HAP-1 (cell line): ENCODE measurements around the gene NTRK3.

Source experiments
- DNase-seq, 2 experiments: peaks; one replicate each; pipeline ENCODE4 v3.0.0-alpha.2; 2016 to 2020; ENCODE audit warnings: low spot score in 2 of 2
- H3K27me3 ChIP-seq: fragments of 250-450 bp; sonication (Bioruptor Pico); 2 replicates; pipeline ENCODE4 v1.5.1; 2020; ENCODE audit warnings: low read depth, mild to moderate bottlenecking, moderate library complexity
- H3K36me3 ChIP-seq: fragments of 250-450 bp; sonication (Bioruptor Pico); replicated peaks from 2 replicates; pipeline ENCODE4 v1.5.1; 2020; ENCODE audit warnings: mild to moderate bottlenecking
- H3K4me1 ChIP-seq: fragments of 250-450 bp; sonication (Bioruptor Pico); 2 replicates; pipeline ENCODE4 v1.5.1; 2020; ENCODE audit warnings: mild to moderate bottlenecking
- H3K4me3 ChIP-seq: fragments of 250-450 bp; sonication (Bioruptor Pico); 2 replicates; pipeline ENCODE4 v1.5.1; 2020; ENCODE audit warnings: mild to moderate bottlenecking, moderate library complexity
- H3K9me3 ChIP-seq: fragments of 250-450 bp; sonication (Bioruptor Pico); 2 replicates; pipeline ENCODE4 v1.5.1; 2020; ENCODE audit warnings: mild to moderate bottlenecking, moderate library complexity
- in situ Hi-C: fragments of 300-500 bp; cut with MboI; formaldehyde crosslinking; loops from 3 replicates; pipeline ENCODE4 v1.14.3; 2020; ENCODE audit warnings: low sequenced_read_pairs, inconsistent platforms, mixed read lengths

NTRK3 gene

DNA sequence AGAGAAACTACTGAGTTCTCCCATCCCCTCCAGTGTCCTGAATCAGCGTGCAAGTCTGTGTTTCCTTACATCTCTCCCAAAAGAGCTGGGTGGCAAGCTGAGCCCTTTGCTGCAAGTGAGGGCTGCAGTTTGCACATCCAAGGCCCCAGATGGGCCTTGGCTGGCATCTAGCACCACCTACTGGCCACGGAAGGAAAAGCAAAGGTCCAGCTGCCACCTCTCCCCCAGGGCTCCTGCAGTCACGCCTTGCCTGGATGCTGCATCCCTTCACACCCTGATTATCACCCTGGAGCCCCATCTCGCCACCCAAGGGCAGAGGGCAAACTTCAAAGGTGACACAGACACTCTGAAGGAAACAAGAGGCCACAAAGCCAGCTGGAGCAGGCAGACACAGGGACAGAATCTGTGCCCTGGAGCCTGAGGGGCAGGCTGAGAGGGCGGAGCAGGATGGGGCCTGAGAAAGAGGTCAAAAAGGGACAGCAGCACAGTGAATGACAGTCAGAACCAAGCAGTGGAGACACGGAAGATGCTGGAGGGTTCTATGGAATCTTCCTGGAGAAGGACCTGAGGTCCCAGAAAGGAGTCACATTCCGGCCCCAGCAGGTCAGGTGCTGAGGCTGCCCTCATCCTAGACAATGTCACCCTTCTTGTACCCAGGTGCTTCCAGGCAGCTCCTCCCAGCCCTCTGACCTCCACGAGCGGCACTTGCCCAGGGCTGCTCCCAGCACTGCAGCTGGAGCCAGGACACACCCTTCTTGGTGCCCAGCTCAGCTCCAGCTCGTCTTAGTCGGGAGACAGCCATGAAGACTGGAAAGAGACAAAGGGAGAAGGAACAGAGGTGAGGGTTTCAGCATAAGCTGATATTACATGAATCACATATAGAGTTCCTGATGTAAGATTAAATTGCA lies 18.3 kb upstream of the NTRK3 start:
- in situ Hi-C loops, result no loop called here
- DNase-seq, result peak; percentile 67 to 86
- no peak overlapping the region for H3K4me3 ChIP-seq
- peaks cover 16% of the 10 kb centered on the region for H3K27me3 ChIP-seq
- no peaks in the 10 kb centered on the region for H3K4me1 ChIP-seq
- H3K9me3 ChIP-seq, result no peaks in the 10 kb centered on the region
- no peaks in the 10 kb centered on the region for H3K36me3 ChIP-seq

DNA sequence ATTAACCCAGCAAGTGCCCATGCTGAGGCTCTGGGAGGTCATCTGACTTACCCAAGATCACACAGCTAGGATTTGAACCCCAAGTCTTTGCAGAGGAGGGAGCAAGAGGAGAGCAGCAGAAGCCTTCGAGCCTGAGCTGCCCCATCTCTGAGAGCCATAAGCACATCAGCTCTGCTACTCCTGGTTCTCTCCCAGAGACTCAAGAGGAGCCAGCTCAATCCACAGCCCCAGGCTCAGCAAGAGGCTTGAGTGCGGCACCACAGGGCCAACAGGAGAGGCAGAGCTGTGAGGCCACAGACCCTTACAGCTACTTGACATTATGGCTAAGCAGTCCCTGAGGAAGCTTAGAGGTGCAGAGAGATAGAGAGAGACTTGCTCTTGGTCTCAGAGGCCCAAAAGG lies 15.9 kb upstream of the NTRK3 start:
- Histone ChIP-seq H3K4me3 (no peak overlapping the region), H3K9me3 (no peaks in the 10 kb centered on the region), H3K27me3 (peaks cover 11% of the 10 kb centered on the region), H3K4me1 (no peaks in the 10 kb centered on the region), H3K36me3 (no peaks in the 10 kb centered on the region)
- in situ Hi-C loops, result no loop called here
- no peak for DNase-seq

DNA sequence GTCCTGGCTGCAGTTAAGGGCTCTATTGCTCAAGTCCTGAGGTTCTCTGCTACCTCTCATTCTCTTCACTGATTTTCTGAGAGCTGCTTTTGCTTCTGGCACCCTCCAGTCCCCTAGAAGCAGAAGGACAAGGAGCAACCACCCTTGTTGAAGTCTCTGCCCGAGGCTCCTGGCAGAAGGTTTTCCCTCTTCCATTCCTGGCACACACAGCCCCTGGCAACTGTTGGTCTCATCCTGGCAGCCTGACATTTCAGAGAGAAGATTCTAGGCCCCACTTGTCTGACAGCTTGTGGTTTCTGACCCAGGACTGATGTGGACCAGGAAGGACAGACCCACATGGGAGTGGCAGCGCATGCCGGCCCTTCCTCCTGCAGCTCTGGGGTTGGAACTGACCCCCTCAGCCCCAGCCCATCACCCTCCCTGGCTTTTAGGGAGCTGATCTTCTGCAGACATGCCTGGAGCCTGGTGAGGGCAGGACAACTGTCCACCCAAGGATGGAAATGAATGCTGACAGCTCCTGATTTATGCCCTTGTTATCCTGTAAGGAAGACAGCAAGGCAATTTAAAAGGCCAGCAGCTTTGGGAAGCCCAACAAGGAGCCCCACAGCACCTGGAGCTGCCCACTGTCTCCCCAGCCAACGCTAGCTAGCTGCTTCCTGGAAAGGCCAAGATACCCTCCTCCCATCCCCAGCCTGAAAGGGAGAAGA lies 13.0 kb upstream of the NTRK3 start:
- Histone ChIP-seq H3K9me3 (no peaks in the 10 kb centered on the region), H3K4me1 (no peaks in the 10 kb centered on the region), H3K36me3 (no peaks in the 10 kb centered on the region), H3K4me3 (no peak overlapping the region), H3K27me3 (peaks cover 7% of the 10 kb centered on the region; the same call in 1 of the 2 replicates)
- no peak for DNase-seq
- in situ Hi-C loops, result no loop called here

- Histone ChIP-seq H3K36me3 (no peaks in the 10 kb centered on the region), H3K9me3 (no peaks in the 10 kb centered on the region; the same call in 1 of the 2 replicates), H3K4me3 (no peak overlapping the region), H3K4me1 (no peaks in the 10 kb centered on the region), H3K27me3 (peaks cover 14% of the 10 kb centered on the region)
- DNase-seq, result no peak
- in situ Hi-C loops, result no loop called here
Observed at GRCh38 chr15:88267720-88268119, 11.2 kb upstream of the NTRK3 start.

GRCh38 chr15:88266170-88266569 lies 9.6 kb upstream of the NTRK3 start:
- in situ Hi-C loops, result no loop called here
- no peaks in the 10 kb centered on the region for H3K36me3 ChIP-seq
- no peaks in the 10 kb centered on the region for H3K4me1 ChIP-seq
- H3K9me3 ChIP-seq, result no peaks in the 10 kb centered on the region; the same call in 1 of the 2 replicates
- H3K4me3 ChIP-seq, result no peak overlapping the region
- peaks cover 24% of the 10 kb centered on the region for H3K27me3 ChIP-seq
- DNase-seq, result no peak

DNA sequence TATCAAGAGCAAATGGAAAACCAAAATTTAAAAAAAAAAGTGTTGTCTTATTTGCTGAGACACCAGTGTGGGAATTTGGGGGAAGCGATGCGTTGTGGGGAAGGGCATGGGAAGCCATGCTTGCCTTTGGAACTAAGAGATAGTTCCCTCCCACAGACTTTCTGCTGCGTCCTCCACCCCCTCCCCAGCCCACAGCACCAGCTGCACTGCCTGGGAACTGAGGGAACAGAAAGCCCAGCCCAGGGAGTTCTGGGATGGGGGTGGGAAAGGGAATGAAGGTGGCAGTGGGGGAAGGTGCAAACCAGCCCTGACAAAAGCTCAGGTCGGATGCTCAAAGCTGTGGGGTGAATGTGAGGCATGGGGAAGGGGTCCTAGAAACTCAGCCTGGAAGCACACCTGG lies 8.1 kb upstream of the NTRK3 start:
- peaks cover 30% of the 10 kb centered on the region for H3K27me3 ChIP-seq
- DNase-seq, result no peak
- H3K36me3 ChIP-seq, result no peaks in the 10 kb centered on the region
- peaks cover 2% of the 10 kb centered on the region; the same call in 1 of the 2 replicates for H3K9me3 ChIP-seq
- no peaks in the 10 kb centered on the region for H3K4me1 ChIP-seq
- H3K4me3 ChIP-seq, result no peak overlapping the region
- in situ Hi-C loops, result no loop called here

- Histone ChIP-seq H3K27me3 (peaks cover 55% of the 10 kb centered on the region), H3K36me3 (no peaks in the 10 kb centered on the region), H3K4me3 (no peak overlapping the region), H3K9me3 (peaks cover 2% of the 10 kb centered on the region; the same call in 1 of the 2 replicates), H3K4me1 (no peaks in the 10 kb centered on the region)
- in situ Hi-C loops, result no loop called here
- DNase-seq, result no peak
Observed at GRCh38 chr15:88262064-88262463, 5.5 kb upstream of the NTRK3 start.

DNA sequence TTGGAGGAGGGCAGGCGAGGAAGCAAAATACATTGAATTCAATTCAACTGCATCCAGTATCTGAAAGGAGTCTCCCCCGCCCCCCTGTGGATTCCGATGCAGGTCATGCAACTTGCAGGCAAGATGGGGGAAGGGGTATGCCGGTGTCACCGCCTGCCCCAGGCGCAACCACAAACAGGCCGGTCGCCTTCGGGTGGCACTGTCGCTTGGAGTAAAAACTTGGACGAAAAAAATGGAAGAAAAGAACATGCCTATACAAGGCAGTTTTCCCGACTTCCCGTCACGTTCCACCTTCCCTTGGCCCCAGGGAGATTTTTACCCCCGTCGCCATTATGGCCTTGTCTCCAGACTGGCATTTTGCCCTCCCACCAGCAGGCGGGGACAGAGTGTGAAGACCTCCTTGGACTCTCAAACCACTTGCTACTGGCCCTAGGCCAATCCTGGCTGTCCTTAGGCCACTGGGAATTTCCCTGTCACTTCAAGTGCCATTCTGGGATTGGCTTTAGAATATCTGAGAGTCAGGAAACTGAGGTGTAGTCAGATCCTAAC lies 1.6 kb upstream of the NTRK3 start:
- Histone ChIP-seq H3K4me3 (no peak overlapping the region), H3K4me1 (no peaks in the 10 kb centered on the region), H3K9me3 (0 out of 2 replicates have a peak, but pooled peaks cover 2% of the 10 kb centered on the region), H3K27me3 (peaks cover 82% of the 10 kb centered on the region), H3K36me3 (no peaks in the 10 kb centered on the region)
- DNase-seq, result peak in 1 of 2 experiments; percentile 65
- in situ Hi-C loops, result no loop called here

- H3K9me3 ChIP-seq, result 0 out of 2 replicates have a peak, but pooled peaks cover 2% of the 10 kb centered on the region
- no peaks in the 10 kb centered on the region for H3K36me3 ChIP-seq
- in situ Hi-C loops, result no loop called here
- H3K27me3 ChIP-seq, result peaks cover 83% of the 10 kb centered on the region
- no peak for DNase-seq
- no peaks in the 10 kb centered on the region for H3K4me1 ChIP-seq
- no peak overlapping the region; the same call in 1 of the 2 replicates for H3K4me3 ChIP-seq
Observed at GRCh38 chr15:88257311-88258092, 963 bp upstream of the NTRK3 start.

- Histone ChIP-seq H3K36me3 (no peaks in the 10 kb centered on the region), H3K4me1 (no peaks in the 10 kb centered on the region), H3K9me3 (0 out of 2 replicates have a peak, but pooled peaks cover 2% of the 10 kb centered on the region), H3K4me3 (no peak overlapping the region), H3K27me3 (peaks cover 73% of the 10 kb centered on the region)
- DNase-seq, result no peak
- in situ Hi-C loops, result no loop called here
Observed at GRCh38 chr15:88255484-88256278, 858 bp downstream of the NTRK3 start.

DNA sequence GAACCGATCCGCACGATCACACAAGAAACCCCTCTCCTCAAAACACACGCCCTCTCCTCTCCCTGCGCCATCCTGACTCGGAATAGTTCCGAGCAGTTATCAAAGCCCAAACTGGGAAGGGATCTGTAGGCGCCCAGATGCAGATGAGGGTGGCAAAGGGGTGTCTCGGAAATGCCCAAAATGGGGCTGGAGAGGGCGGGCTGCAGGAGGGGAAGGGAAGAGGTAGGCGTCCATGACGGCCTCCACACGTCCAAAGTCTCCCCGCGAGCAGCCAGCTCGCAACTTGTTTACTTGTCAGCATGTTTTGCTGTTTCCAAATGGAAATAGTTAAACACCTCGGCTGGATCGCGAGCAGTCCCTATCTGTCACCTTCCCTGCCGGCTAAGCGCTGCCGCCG lies 1.5 kb downstream of the NTRK3 start:
- Histone ChIP-seq H3K27me3 (peaks cover 72% of the 10 kb centered on the region), H3K36me3 (no peaks in the 10 kb centered on the region), H3K9me3 (0 out of 2 replicates have a peak, but pooled peaks cover 1% of the 10 kb centered on the region), H3K4me1 (no peaks in the 10 kb centered on the region), H3K4me3 (no peak overlapping the region)
- DNase-seq, result no peak
- in situ Hi-C loops, result no loop called here

DNA sequence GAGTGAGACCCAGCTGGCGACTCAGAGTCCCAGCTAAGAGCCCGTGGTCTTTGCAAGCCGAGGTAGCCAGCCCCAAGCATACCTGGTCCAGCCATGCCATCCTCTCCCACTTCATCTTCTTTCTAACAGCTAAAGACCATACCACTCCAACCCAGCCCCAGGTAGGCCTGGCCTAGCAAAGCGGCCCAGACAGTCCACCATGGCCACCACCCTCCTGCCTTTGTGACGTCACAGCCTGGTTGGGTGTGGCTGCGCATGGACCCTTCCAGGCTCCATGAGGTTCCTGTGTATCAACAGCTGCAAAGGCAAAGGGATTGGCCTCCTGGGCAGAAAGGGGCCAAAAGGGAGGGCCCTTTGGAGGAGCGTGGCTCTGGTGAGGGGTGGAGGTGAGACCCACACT lies 4.1 kb downstream of the NTRK3 start:
- no peaks in the 10 kb centered on the region for H3K9me3 ChIP-seq
- in situ Hi-C loops, result no loop called here
- DNase-seq, result no peak
- H3K4me3 ChIP-seq, result no peak overlapping the region
- H3K27me3 ChIP-seq, result peaks cover 46% of the 10 kb centered on the region
- H3K36me3 ChIP-seq, result no peaks in the 10 kb centered on the region
- no peaks in the 10 kb centered on the region for H3K4me1 ChIP-seq

- H3K27me3 ChIP-seq, result peaks cover 34% of the 10 kb centered on the region
- H3K36me3 ChIP-seq, result no peaks in the 10 kb centered on the region
- no peak overlapping the region for H3K4me3 ChIP-seq
- in situ Hi-C loops, result no loop called here
- no peak for DNase-seq
- H3K9me3 ChIP-seq, result no peaks in the 10 kb centered on the region
- no peaks in the 10 kb centered on the region for H3K4me1 ChIP-seq
Observed at GRCh38 chr15:88250826-88251225, 5.7 kb downstream of the NTRK3 start.
